Vein endothelial cell (primary cell): Measurements from ENCODE around the gene ARAP2. TPM values are rescaled to one million over a fixed set of nuclear protein-coding genes. Genes with fewer than 3 reads are reported as not detected.

Experiments
- total RNA-seq: library from RNA; depleted of rRNA; stranded (reverse); fragments of >200 nt; gene quantifications from 2 replicates; pipeline ENCODE4 v1.2.3, GENCODE V29; 2012

ARAP2 gene, protein sequence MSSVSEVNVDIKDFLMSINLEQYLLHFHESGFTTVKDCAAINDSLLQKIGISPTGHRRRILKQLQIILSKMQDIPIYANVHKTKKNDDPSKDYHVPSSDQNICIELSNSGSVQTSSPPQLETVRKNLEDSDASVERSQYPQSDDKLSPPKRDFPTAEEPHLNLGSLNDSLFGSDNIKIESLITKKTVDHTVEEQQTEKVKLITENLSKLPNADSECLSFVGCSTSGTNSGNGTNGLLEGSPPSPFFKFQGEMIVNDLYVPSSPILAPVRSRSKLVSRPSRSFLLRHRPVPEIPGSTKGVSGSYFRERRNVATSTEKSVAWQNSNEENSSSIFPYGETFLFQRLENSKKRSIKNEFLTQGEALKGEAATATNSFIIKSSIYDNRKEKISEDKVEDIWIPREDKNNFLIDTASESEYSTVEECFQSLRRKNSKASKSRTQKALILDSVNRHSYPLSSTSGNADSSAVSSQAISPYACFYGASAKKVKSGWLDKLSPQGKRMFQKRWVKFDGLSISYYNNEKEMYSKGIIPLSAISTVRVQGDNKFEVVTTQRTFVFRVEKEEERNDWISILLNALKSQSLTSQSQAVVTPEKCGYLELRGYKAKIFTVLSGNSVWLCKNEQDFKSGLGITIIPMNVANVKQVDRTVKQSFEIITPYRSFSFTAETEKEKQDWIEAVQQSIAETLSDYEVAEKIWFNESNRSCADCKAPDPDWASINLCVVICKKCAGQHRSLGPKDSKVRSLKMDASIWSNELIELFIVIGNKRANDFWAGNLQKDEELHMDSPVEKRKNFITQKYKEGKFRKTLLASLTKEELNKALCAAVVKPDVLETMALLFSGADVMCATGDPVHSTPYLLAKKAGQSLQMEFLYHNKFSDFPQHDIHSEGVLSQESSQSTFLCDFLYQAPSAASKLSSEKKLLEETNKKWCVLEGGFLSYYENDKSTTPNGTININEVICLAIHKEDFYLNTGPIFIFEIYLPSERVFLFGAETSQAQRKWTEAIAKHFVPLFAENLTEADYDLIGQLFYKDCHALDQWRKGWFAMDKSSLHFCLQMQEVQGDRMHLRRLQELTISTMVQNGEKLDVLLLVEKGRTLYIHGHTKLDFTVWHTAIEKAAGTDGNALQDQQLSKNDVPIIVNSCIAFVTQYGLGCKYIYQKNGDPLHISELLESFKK (N-terminal part only)
- total RNA-seq: 0.10 TPM in 1 of 2 replicates, not detected in the other

DNA sequence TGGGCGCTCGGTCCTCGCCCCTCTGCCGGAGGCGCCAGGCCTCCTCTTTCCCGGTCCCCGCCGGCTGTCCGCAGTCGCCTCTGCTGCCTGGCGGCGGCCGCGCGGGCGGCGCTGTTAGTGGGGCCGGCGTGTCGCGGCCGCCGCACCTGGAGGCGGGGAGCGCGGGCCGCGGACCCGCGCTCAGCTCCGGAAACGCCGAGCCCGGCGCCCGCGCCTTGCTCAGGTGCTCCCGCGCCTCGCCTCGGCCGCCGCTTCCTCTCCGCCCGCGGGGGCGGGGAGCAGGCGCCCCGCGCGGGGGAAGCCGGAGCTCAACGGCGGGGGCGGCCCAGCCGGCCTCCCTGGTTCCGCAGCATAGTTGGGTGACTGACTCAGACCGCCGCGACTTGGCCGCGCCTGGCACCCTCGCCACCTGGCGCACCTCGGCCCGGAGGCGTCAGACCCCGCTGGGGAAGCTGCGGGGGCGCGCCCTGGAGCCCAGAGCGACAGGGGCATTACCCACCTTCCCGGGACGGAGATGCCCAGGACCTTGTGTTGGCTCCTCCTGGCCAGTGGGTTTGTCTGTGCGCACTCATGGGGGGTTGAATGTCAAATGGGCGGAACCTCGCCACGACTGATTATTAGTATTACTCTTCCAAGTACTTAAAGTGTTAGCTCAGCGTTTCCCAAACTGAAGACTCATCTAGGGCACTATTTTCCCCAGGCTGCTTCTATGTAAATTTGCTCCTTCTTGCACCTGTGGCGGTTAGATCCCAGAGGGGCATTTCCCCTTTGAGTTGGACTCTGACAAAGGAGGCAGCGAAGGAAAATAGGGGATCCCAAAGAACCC, at the start of gene ARAP2:
TSS of gene ARAP2 (minus strand) at position 258 of the 826 bp plus-strand sequence. CDS start 15,028 bp downstream, outside the sequence.

DNA sequence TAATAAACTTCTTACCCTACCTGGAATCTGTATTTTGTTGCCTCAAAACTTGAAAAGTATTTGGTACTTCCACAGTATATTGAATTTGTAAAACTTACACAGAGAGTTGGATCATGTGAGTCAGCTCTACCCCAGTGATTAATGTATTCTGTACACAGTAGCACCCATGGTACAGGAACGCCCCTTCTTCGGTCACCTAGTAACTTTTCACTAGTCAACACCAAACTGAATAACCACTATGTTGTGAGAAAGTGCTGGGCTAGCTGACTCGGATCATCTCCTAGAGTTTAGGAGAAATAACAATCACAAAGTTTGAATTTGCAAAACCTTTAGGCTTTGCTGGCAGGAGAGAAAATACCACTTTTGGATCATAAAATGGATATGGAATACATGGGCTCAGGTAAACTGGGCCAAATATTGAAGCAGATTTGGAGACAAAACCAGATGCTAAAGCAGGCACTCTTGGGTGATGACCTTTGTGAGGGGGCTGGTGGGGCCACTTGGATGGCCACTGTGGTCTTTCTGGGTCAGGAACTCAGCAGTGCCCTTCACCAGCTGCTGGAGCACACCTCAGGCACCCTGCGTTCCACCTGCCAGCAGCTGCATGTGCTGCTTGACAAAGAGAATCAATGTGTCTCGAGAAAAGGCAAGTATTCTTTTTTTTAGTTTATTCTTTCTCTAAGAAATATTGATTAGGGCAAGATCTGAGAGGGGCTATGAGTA, 37.2 kb upstream of the ARAP2 start, which contains the start of gene DTHD1:
TSS of gene DTHD1 (plus strand) at position 233 of the 723 bp plus-strand sequence. CDS start at position 376, 143 bp downstream.

Other genes starting within 250 kb of the ARAP2 start
- not detected in 2 replicates for gene DTHD1, start 37.1 kb upstream of the ARAP2 start, total RNA-seq